ENCODE data around the gene CNTN4.
"Not testable (repeated sequence)": the region's sequence is repeated elsewhere in the genome, so short reads cannot be mapped to it uniquely, and the experiment has no call there.

CNTN4 gene

GRCh38 chr3:2931265-2931664 lies 832.6 kb downstream of the CNTN4 start:
- no peak for DNase-seq

DNA sequence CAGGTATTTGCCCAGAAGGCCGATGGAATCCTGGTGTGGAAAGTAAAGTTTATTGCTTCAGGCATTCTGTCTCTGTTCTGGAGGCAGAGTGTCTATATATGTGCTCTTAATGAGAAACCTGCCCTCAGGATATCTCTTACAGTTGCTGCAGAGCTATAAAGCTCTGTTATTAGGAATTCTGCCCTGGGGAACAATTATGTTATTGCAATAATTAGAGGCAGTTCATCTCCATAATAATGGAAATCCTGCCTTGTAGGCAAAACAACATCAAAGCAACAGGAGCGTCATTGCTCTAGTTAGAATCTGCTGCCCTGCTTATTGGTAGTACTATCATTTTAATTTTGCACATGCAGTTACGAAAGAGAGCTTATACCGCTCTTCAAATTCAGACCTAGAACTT lies 835.9 kb downstream of the CNTN4 start:
- no peak for DNase-seq

DNA sequence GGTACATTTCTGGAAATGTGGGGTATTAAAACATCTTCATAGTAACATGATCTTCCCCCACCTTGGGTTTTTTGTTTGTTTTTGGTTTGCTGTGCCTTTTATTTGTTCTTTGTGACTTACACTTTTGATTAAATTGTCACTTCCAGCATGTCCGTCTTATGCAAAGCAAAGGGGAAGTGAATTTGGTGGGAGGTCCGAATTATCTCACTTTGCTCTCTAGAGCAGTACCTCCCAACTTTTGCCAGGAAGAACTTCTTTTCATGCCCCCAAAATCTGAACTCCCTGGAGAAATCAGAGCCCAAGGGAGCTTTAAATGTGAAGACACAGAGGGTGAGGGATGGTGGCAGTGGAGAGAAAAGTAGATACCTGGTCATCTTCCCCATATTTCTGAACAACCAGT lies 838.4 kb downstream of the CNTN4 start:
- DNase-seq: no peak

GRCh38 chr3:2937592-2937991 lies 838.9 kb downstream of the CNTN4 start:
- DNase-seq: no peak

DNA sequence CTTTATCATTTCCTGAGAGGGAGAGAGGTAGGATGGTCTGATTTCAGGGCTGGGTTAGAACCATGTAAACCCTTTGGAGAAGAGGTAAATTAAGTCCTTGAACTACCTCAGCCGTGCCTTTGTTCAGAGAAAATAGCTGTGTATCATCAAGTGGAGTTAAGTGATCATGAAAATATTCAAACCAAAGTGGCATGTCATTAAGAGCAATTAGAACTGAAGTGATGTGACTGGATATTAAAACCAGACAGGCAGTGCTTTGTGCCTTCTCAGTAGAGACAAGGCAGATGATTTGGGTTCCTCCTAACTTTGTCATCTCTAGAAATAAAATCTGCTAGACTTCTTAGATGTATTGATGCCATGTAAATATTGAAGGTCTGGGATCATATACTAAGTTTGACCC lies 840.0 kb downstream of the CNTN4 start:
- DNase-seq: no peak

GRCh38 chr3:2940062-2940461 lies 841.4 kb downstream of the CNTN4 start:
- DNase-seq: no peak

GRCh38 chr3:2944628-2945027 lies 846.0 kb downstream of the CNTN4 start:
- DNase-seq: no peak

GRCh38 chr3:2945121-2945520 lies 846.5 kb downstream of the CNTN4 start:
- DNase-seq: no peak

GRCh38 chr3:2947536-2947935 lies 848.9 kb downstream of the CNTN4 start:
- DNase-seq: no peak

DNA sequence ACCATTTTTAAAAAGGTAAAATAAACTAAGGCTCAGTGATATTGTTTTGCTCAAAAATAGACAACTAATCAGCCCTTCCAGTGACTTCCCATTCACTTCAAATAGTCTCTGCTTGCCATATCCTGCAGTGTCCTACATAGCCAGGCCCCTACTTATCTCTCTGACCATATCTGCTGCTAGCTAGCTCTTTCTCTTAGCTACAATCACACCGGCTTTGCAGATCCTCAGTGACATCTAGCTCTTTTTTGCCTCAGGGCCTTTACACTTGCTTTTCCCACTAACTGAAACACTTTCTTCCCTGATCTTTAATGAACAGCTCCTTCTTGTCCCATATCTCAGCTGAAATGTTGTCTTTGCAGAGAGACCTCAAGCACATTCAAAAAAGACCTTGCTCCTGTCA lies 850.2 kb downstream of the CNTN4 start:
- no peak for DNase-seq

- DNase-seq: no peak
Observed at GRCh38 chr3:2950159-2950558, 851.5 kb downstream of the CNTN4 start.

GRCh38 chr3:2957115-2957514 lies 858.4 kb downstream of the CNTN4 start:
- DNase-seq: no peak

DNA sequence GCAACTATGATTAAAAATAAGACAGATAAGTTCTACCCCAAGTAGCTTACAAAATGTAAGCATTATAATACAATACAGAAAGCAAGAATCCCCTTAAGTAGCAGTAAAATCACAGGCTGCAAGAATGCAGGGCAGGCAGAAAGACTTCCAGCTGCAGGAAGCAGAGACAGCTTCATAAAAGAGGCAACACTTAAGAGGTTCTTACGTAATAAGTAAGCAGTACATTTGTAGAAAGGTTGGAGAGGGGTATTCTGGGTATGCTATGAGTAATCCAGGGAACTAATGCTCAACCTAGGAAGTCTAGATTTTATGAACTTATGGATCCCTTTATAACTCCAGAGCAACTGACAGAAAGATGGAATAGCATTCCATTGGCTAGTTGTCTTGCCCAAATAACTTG lies 859.9 kb downstream of the CNTN4 start:
- DNase-seq: no peak

DNA sequence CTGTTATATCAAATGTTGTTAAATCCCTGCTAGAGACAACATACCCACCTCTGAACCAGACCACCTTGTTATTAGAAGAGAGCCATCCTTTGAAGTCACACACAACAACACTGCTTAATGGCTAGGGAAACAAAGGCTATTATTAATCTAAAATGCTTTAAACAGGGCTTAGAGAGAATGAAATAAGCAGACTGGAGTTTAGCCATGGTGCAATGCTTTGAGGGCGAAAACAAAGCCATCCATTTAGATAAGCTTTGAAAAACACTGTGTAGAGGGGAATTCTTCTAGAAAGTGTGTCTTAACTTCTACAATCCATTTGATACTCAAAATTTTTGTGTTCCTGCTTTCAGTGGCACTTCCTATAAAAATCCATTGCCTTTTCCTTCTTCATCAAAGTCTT lies 862.9 kb downstream of the CNTN4 start:
- no peak for DNase-seq

DNA sequence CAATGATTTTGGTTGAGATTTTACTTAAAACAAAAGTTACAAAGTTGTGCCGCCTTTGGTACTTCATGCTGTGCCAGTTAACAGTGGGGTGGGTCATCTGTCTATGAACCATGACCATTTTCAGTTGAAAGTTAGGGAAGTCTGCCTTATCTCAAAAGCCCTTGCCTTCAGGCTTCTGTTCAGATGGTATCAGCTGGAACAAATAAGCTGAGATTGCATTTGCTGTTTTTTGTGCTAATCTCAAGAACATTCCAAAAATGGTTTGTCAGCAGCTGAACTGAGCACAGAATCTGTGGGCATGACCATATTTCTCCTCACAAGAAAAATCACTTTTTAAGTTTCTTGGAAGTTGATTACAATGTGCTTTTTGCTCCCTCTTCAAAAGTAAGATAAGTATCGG lies 869.2 kb downstream of the CNTN4 start:
- DNase-seq: no peak

DNA sequence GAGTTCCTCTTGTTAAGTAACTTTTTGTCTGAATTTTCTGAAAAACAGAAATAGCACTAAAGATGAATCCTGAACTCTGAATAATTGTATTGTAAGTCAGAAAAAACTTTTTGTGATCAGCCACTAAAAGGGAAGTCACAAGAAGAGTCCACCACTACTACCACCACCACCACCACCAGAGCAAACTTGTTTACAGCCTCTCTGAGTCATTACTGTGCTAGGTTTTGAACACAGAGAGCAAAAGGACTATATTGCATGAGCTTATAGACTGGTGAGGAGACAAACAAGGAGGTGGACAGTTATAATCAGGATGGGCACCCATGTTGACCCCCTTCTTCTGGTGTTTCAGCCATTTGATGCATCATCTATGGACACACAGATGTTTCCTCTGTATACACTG lies 869.8 kb downstream of the CNTN4 start:
- no peak for DNase-seq

- no peak for DNase-seq
Observed at GRCh38 chr3:2976212-2976611, 877.5 kb downstream of the CNTN4 start.

- DNase-seq: no peak
Observed at GRCh38 chr3:2976796-2977195, 878.1 kb downstream of the CNTN4 start.

DNA sequence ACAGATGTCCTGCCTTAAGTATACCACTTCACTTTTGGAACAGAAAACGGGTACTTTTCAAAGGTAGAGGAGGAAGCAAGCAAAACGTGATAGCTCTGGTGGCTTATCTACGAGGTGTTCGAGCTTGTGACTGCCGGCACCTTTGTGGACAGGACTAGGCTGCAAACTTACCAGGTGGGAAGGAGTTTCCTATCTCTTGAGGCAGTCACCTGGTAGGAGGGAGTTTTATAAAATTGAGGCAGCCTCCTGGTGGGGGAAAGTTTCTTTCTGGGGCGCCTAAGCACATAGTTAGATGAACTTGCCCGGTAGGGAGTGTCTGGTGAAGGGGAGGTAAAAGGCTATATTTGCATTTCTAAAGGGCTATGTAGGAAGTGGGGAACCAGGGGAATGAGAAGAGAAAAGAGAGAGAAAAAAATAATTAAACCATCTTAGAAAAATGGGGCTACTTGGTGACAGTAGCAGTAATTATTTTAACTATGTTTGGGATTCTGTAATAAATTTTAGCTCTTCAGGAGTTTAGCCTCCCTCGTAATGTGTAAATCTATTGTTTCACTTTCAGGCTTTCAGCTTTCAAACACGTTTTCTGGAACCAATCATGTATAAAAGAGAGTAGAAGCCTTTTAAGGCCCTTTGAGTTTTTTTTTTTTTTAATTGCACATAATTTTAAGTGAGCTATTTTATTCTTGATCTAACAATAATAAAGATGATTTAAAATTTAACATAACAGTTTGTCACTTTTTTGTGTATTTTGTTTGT lies 880.5 kb downstream of the CNTN4 start:
- DNase-seq: no peak

DNA sequence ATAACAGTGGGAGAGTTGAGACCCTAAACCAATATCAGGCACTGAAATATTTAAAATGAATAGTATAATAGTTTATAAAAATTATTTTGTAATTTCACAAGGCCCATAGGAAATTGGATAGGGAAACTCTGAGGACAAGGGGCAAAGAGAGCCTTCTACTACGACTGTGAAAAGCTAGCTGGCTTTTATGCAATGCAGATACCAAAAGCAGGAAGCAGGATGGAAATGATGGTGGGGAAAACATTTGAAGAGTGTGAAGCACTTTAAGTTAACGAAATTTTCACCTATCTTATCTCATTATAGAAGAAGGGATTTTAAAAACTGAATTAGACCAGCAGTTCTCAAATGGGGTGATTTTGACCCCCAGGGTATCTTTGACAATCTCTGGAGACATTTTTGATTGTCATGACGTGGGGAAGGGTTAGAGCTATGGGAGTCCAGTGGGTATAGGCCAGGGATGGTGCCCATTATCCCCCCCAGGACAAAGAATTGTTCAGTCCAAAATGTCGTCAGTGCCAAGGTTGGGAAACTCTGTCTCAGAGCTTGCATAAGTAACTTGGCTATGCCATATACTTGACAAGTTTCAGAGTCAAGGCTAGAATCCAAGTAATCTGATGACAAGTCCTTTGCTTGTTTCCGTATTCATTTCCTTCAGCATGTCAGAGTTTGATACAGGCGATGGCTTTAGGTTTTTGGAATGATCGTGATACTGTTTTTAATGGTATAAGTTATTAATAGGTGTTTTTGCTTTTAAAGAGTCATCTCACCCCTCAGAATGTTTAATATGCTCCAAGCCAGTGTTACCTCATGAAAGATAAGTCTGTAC lies 885.6 kb downstream of the CNTN4 start:
- DNase-seq: no peak

DNA sequence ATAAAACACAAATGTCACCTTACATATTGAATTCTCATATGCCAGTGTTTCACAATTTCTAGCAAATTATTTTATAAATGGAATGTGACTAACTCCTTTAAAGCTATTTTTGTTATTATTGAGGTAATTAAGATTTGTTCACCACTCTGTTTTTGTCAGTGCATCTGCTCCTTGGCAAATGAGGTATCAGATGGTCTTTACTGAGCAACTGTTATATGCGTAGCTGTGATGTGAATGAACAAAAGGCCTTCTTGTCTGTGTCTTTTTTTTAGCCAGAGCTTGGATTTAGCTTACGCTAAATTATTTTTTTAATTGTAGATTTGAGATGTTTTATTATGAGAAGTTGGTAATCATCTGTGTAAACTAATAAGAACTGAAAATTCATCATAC lies 886.2 kb downstream of the CNTN4 start:
- no peak for DNase-seq

GRCh38 chr3:2985479-2985878 lies 886.8 kb downstream of the CNTN4 start:
- no peak for DNase-seq

DNA sequence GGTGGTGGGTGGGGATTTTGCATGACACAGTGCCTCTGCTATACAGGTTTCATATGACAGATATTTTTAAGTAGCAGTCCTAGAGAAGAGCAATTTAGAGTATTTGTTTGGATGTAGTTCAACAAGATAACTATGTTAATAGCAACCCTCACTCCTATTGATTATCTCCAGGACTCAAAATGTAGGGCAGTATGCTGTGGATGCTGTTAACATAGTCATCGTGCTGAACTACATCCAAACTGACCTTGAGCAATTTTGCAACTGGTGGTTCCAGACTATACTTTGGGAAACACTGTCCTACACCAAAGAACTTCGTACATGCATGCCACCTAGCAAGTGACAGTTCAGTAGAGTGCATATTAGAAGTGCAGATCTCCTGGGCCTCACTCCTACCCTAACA lies 893.9 kb downstream of the CNTN4 start:
- DNase-seq: no peak

DNA sequence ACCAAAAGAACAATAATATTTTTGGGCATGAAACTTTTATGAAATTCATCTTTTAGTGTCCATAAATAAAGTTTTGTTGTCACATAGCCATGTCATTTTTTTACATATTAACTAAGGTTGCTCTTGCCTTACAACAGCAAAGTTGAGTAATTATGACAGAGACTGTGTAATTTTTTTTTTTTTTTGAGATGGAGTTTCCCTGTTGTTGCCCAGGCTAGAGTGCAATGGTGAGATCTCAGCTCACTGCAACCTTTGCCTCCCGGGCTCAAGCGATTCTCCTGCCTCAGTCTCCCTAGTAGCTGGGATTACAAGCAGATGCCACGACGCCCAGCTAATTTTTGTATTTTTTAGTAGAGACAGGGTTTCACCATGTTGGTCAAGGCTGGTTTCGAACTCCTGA lies 894.5 kb downstream of the CNTN4 start:
- DNase-seq: not testable (repeated sequence)

DNA sequence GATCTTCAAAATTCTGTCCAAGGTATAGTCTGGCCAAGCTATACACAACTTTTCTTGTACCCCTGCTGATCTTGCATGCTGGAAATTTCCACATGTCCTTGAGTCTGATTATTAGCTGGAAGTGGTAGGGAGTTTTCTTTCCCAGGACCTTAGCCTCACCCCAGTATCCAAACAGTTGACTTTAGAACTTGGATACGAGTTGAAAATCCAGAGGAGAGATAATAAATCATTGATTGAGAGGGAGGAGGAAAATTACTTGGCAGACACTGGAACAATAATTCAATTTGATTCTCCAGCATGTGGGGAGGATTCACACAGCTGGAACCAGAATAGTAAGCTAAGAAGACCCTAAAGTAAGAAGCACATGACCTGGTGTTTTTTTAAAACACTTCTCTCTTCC lies 895.1 kb downstream of the CNTN4 start:
- DNase-seq: no peak
